ENCODE measurements around the gene APCDD1L.

DNA sequence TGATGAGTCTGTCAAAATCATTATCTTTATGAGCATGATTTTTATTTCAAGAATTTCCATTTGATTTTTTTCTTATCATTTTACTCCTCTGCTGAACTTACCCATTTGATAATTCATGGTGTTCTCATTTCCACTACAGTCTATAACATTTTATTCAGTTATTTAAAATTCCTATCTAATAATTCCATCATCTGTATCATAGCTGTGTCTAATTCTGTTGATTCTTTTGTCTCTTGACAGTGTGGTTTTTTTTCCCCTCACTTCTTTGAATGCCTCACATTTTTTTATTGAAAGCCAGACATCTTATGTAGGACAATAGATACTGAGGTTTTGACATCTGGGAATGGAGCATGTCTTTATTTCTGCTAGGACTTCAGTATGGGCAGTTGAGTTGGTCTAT is 16.5 kb upstream of the APCDD1L start:
- TF ChIP-seq, protein P1, sequence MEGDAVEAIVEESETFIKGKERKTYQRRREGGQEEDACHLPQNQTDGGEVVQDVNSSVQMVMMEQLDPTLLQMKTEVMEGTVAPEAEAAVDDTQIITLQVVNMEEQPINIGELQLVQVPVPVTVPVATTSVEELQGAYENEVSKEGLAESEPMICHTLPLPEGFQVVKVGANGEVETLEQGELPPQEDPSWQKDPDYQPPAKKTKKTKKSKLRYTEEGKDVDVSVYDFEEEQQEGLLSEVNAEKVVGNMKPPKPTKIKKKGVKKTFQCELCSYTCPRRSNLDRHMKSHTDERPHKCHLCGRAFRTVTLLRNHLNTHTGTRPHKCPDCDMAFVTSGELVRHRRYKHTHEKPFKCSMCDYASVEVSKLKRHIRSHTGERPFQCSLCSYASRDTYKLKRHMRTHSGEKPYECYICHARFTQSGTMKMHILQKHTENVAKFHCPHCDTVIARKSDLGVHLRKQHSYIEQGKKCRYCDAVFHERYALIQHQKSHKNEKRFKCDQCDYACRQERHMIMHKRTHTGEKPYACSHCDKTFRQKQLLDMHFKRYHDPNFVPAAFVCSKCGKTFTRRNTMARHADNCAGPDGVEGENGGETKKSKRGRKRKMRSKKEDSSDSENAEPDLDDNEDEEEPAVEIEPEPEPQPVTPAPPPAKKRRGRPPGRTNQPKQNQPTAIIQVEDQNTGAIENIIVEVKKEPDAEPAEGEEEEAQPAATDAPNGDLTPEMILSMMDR (IDR thresholded peaks at IDR 0.05): no peak
- no peak for TF ChIP-seq POLR2A (IDR thresholded peaks at IDR 0.05; ENCODE audit: low read depth)
